Liver (tissue), 9 donors: ENCODE data around the gene IL1RAPL2. TPM values are rescaled to one million over a fixed set of nuclear protein-coding genes. Genes with fewer than 3 reads are reported as not detected.

ENCODE experiments used
- DNase-seq: peaks from one replicate; pipeline ENCODE4 v3.0.0-alpha.2; 2017; ENCODE audit warnings: low spot score
- H3K27ac ChIP-seq, 2 donors: one replicate each; pipeline ENCODE4 v1.7.0; 2013; ENCODE audit warnings: inconsistent platforms in 2 of 2, low read length in 2 of 2, control low read depth in 1 of 2, low read depth in 1 of 2, mild to moderate bottlenecking in 1 of 2
- H3K27me3 ChIP-seq, 4 donors: one replicate each; pipeline versions ENCODE4 v1.6.1 to v1.7.0; 2013; ENCODE audit warnings: low read length in 3 of 4, inconsistent platforms in 1 of 4, mild to moderate bottlenecking in 1 of 4, moderate library complexity in 1 of 4; ENCODE audit not compliant: control insufficient read depth in 4 of 4, insufficient read depth in 4 of 4
- H3K36me3 ChIP-seq, 4 donors: one replicate each; pipeline versions ENCODE4 v1.6.1 to v1.7.0; 2013; ENCODE audit warnings: low read length in 3 of 4, mild to moderate bottlenecking in 3 of 4, low read depth in 1 of 4, moderate library complexity in 1 of 4; ENCODE audit not compliant: control insufficient read depth in 4 of 4, insufficient read depth in 3 of 4
- H3K4me1 ChIP-seq, 4 donors: one replicate each; pipeline versions ENCODE4 v1.6.1 to v1.7.0; 2013; ENCODE audit warnings: low read length in 3 of 4, mild to moderate bottlenecking in 3 of 4, moderate library complexity in 1 of 4; ENCODE audit not compliant: control insufficient read depth in 4 of 4, insufficient read depth in 4 of 4
- H3K4me3 ChIP-seq, 3 donors: one replicate each; pipeline versions ENCODE4 v1.6.1 to v1.7.0; 2013; ENCODE audit warnings: low read length in 3 of 3, control low read depth in 1 of 3, low read depth in 1 of 3, mild to moderate bottlenecking in 1 of 3
- H3K9ac ChIP-seq, 2 donors: one replicate each; pipeline ENCODE4 v1.7.0; 2013; ENCODE audit warnings: low read length in 2 of 2, mild to moderate bottlenecking in 2 of 2, moderate library complexity in 2 of 2, control low read depth in 1 of 2, low read depth in 1 of 2
- H3K9me3 ChIP-seq, 4 donors: one replicate each; pipeline versions ENCODE4 v1.6.1 to v1.7.0; 2013; ENCODE audit warnings: low read length in 3 of 4; ENCODE audit not compliant: control insufficient read depth in 4 of 4
- ATF3 ChIP-seq: IDR thresholded peaks from 2 replicates; pipeline ENCODE4 v1.6.1; 2016; ENCODE audit warnings: antibody characterized with exemption
- CTCF ChIP-seq: fragments of 150-350 bp; IDR thresholded peaks from 2 replicates; pipeline ENCODE4 v1.5.1; 2017; ENCODE audit warnings: improper control_type of control experiment, low read depth, low read length; ENCODE audit not compliant: missing input control
- EGR1 ChIP-seq, 2 donors: IDR thresholded peaks; 2 replicates each; pipeline ENCODE4 v1.6.1; 2016 to 2018; ENCODE audit warnings: antibody characterized with exemption in 2 of 2, low read depth in 2 of 2
- FOXA1 ChIP-seq: IDR thresholded peaks from 2 replicates; pipeline ENCODE4 v1.6.1; 2016; ENCODE audit warnings: antibody characterized with exemption
- FOXA2 ChIP-seq: IDR thresholded peaks from 2 replicates; pipeline ENCODE4 v1.6.1; 2016; ENCODE audit warnings: antibody characterized with exemption
- GABPA ChIP-seq, 2 donors: IDR thresholded peaks in 1 of 2; conservative IDR thresholded peaks in 1 of 2; 2 replicates each; pipeline ENCODE4 v1.6.1; 2016; ENCODE audit warnings: antibody characterized with exemption in 2 of 2, mild to moderate bottlenecking in 1 of 2, moderate library complexity in 1 of 2
- HNF4A ChIP-seq, 2 donors: conservative IDR thresholded peaks; 2 replicates each; pipeline ENCODE4 v1.6.1; 2016; ENCODE audit warnings: antibody characterized with exemption in 2 of 2, mild to moderate bottlenecking in 2 of 2
- HNF4G ChIP-seq: IDR thresholded peaks from 2 replicates; pipeline ENCODE4 v1.6.1; 2016; ENCODE audit warnings: antibody characterized with exemption
- JUND ChIP-seq, 2 donors: IDR thresholded peaks; 2 replicates each; pipeline ENCODE4 v1.6.1; 2016; ENCODE audit warnings: antibody characterized with exemption in 2 of 2
- NR2F2 ChIP-seq: IDR thresholded peaks from 2 replicates; pipeline ENCODE4 v1.6.1; 2016; ENCODE audit warnings: antibody characterized with exemption
- RAD21 ChIP-seq, 2 donors: IDR thresholded peaks; 2 replicates each; pipeline ENCODE4 v1.6.1; 2016; ENCODE audit warnings: antibody characterized with exemption in 2 of 2, mild to moderate bottlenecking in 2 of 2
- REST ChIP-seq: IDR thresholded peaks from 2 replicates; pipeline ENCODE4 v1.6.1; 2016; ENCODE audit warnings: antibody characterized with exemption, mild to moderate bottlenecking
- RXRA ChIP-seq, 2 donors: IDR thresholded peaks; 2 replicates each; pipeline ENCODE4 v1.6.1; 2017 to 2018; ENCODE audit warnings: antibody characterized with exemption in 2 of 2, mild to moderate bottlenecking in 1 of 2
- SP1 ChIP-seq: IDR thresholded peaks from 2 replicates; pipeline ENCODE4 v1.6.1; 2018; ENCODE audit warnings: antibody characterized with exemption, mild to moderate bottlenecking
- TAF1 ChIP-seq: conservative IDR thresholded peaks from 2 replicates; pipeline ENCODE4 v1.6.1; 2016; ENCODE audit warnings: antibody characterized with exemption, mild to moderate bottlenecking
- YY1 ChIP-seq: IDR thresholded peaks from 2 replicates; pipeline ENCODE4 v1.6.1; 2016; ENCODE audit warnings: antibody characterized with exemption, mild to moderate bottlenecking
- ZBTB33 ChIP-seq: IDR thresholded peaks from 2 replicates; pipeline ENCODE4 v1.6.1; 2016; ENCODE audit warnings: antibody characterized with exemption
- WGBS: extraction: QIAGEN DNeasy Blood & Tissue Kit; methylation state at CpG from one replicate; pipeline ENCODE4 v1.1.7; 2013; 5-methylcytosine and 5-hydroxymethylcytosine counted together
- polyA plus RNA-seq, 2 donors: library from polyadenylated mRNA; stranded (reverse) in 1 of 2; unstranded in 1 of 2; fragments of 200-250 nt in 1 of 2; fragments of >200 nt in 1 of 2; fragmentation: Nextera tagmentation in 1 of 2; extraction: Ambion mirVana in 1 of 2; gene quantifications; one replicate each; pipeline versions ENCODE4 v1.2.1 to v1.2.3, GENCODE V29; 2013 to 2015
- total RNA-seq, 2 donors: library from RNA; depleted of rRNA; stranded (reverse); fragments of >200 nt; gene quantifications; one replicate each; pipeline ENCODE4 v1.2.3, GENCODE V29; 2014
- donor health status: healthy.
- donor health status: healthy.
- donor health status: healthy.
- donor health status: healthy.
- donor health status: healthy.

Gene IL1RAPL2
- total and polyA plus RNA-seq, 4 donors: 0.20 to 1.6 (median 0.91) TPM

GRCh38 chrX:105653891-105654290, 1087.9 kb downstream of the IL1RAPL2 start:
- Histone ChIP-seq H3K4me3 (no peak overlapping the region), H3K9ac (no peak overlapping the region), H3K4me1 (no peaks in the 10 kb centered on the region), H3K36me3 (no peaks in the 10 kb centered on the region), H3K27ac (no peak overlapping the region), H3K9me3 (no peaks in the 10 kb centered on the region), H3K27me3 (no peaks in the 10 kb centered on the region)
- TF ChIP-seq REST (no peak), ATF3 (no peak), FOXA2 (no peak), SP1 (no peak), ZBTB33 (no peak), CTCF (no peak)
- no peak for DNase-seq
- 94% methylated on average over 2 of the region's 2 CpGs for WGBS

GRCh38 chrX:105658136-105658535, 1092.1 kb downstream of the IL1RAPL2 start:
- H3K9ac ChIP-seq: no peak overlapping the region
- 91% methylated on average over 2 of the region's 2 CpGs for WGBS
- H3K36me3 ChIP-seq: no peaks in the 10 kb centered on the region
- H3K9me3 ChIP-seq: no peaks in the 10 kb centered on the region
- no peaks in the 10 kb centered on the region for H3K27me3 ChIP-seq
- no peaks in the 10 kb centered on the region for H3K4me1 ChIP-seq
- H3K27ac ChIP-seq: no peak overlapping the region
- DNase-seq: no peak
- H3K4me3 ChIP-seq: no peak overlapping the region
- TF ChIP-seq NR2F2 (no peak), FOXA1 (no peak), ATF3 (no peak), JUND (IDR thresholded peaks at IDR 0.05) (no peak), RAD21 (IDR thresholded peaks at IDR 0.05) (no peak), EGR1 (IDR thresholded peaks at IDR 0.05; ENCODE audit: low read depth in 2 of 2) (no peak), HNF4A (conservative IDR thresholded peaks at IDR 0.05) (no peak), HNF4G (no peak), CTCF (no peak), SP1 (no peak), GABPA (IDR thresholded peaks at IDR 0.05 in 1 of 2, conservative IDR thresholded peaks at IDR 0.05 in 1 of 2) (no peak), RXRA (IDR thresholded peaks at IDR 0.05) (no peak), YY1 (no peak), TAF1 (no peak), ZBTB33 (no peak)
